Small intestine (tissue), 7 donors: Measurements from ENCODE around the gene IL31RA. TPM values are rescaled to one million over a fixed set of nuclear protein-coding genes. Genes with fewer than 3 reads are reported as not detected.

ENCODE experiments used
- DNase-seq, 2 donors: peaks; one replicate each; pipeline versions ENCODE4 v3.0.0 to v3.0.0-alpha.2; 2013
- FAIRE-seq: peaks from 2 replicates; lab custom pipeline; 2012; peaks lifted over from hg19 to GRCh38; lab: Jason Lieb, UNC
- H3K27ac ChIP-seq, 3 donors: one replicate each; pipeline ENCODE4 v1.5.1; 2013; ENCODE audit warnings: low read length in 2 of 3, mild to moderate bottlenecking in 2 of 3, control low read depth in 1 of 3, inconsistent platforms in 1 of 3, low read depth in 1 of 3, moderate library complexity in 1 of 3
- H3K27me3 ChIP-seq, 3 donors: one replicate each; pipeline ENCODE4 v1.6.1; 2013; ENCODE audit warnings: low read length in 3 of 3, inconsistent platforms in 1 of 3; ENCODE audit not compliant: control insufficient read depth in 3 of 3, insufficient read depth in 3 of 3
- H3K36me3 ChIP-seq, 3 donors: one replicate each; pipeline ENCODE4 v1.6.1; 2013; ENCODE audit warnings: low read length in 3 of 3, inconsistent platforms in 1 of 3, low read depth in 1 of 3, mild to moderate bottlenecking in 1 of 3, moderate library complexity in 1 of 3; ENCODE audit not compliant: control insufficient read depth in 3 of 3, insufficient read depth in 2 of 3
- H3K4me1 ChIP-seq, 3 donors: one replicate each; pipeline ENCODE4 v1.6.1; 2013; ENCODE audit warnings: low read length in 2 of 3, inconsistent platforms in 1 of 3, low read depth in 1 of 3, mild to moderate bottlenecking in 1 of 3, moderate library complexity in 1 of 3; ENCODE audit not compliant: control insufficient read depth in 3 of 3, insufficient read depth in 2 of 3
- H3K4me3 ChIP-seq, 3 donors: one replicate each; pipeline ENCODE4 v1.5.1; 2013; ENCODE audit warnings: low read length in 3 of 3, control low read depth in 1 of 3, inconsistent platforms in 1 of 3, low read depth in 1 of 3, mild to moderate bottlenecking in 1 of 3, moderate library complexity in 1 of 3
- H3K9me3 ChIP-seq, 2 donors: one replicate each; pipeline ENCODE4 v1.6.1; 2013; ENCODE audit warnings: low read depth in 1 of 2, low read length in 1 of 2; ENCODE audit not compliant: control insufficient read depth in 2 of 2, insufficient read depth in 1 of 2
- WGBS, 3 donors: extraction: QIAGEN DNeasy Blood & Tissue Kit; methylation state at CpG; one replicate each; pipeline ENCODE4 v1.1.7; 2013; 5-methylcytosine and 5-hydroxymethylcytosine counted together
- polyA plus RNA-seq, 4 donors: library from polyadenylated mRNA; stranded (reverse) in 3 of 4; unstranded in 1 of 4; fragments of 200-250 nt in 3 of 4; fragments of 120-200 nt in 1 of 4; gene quantifications; one replicate each; pipeline versions ENCODE4 v1.2.1 to v1.2.3, GENCODE V29; 2013
- donor health status: healthy with polysubstance abuse.
- donor health status: control.
- donor health status: control.
- donor health status: Bipolar disorder and iron deficiency.
- donor health status: healthy.

IL31RA gene
- polyA plus RNA-seq, 4 donors, result 0.04 TPM; not detected in 2

DNA sequence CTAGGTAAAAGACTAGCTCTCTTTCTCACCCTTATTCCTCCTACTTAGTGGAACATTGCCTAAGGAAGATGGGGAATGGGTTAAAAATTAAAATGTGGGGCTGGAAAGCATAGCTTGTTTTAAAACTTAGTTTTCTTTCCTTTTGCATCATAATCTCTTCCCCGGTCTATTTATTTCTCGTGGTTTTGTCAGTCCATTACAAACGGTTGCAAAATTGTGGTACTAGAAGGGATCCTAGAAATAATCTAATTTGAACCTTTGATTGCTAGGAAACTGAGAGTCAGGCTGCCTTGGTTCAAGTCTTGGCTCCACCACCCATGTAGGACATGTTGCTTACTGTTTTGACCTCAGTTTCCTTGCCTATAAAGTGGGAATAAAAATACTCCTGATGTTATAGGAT lies 1.3 kb downstream of the IL31RA start:
- Histone ChIP-seq H3K36me3 (no peaks in the 10 kb centered on the region), H3K9me3 (no peaks in the 10 kb centered on the region), H3K4me3 (no peak overlapping the region), H3K4me1 (no peaks in the 10 kb centered on the region), H3K27ac (no peak overlapping the region), H3K27me3 (peaks cover 0 to 4% (median 0%) of the 10 kb centered on the region in 3 donors)
- DNase-seq, result no peak
- FAIRE-seq, result no peak
- 54 to 69% (median 61%) methylated on average over 3 of the region's 3 CpGs for WGBS, 3 donors

DNA sequence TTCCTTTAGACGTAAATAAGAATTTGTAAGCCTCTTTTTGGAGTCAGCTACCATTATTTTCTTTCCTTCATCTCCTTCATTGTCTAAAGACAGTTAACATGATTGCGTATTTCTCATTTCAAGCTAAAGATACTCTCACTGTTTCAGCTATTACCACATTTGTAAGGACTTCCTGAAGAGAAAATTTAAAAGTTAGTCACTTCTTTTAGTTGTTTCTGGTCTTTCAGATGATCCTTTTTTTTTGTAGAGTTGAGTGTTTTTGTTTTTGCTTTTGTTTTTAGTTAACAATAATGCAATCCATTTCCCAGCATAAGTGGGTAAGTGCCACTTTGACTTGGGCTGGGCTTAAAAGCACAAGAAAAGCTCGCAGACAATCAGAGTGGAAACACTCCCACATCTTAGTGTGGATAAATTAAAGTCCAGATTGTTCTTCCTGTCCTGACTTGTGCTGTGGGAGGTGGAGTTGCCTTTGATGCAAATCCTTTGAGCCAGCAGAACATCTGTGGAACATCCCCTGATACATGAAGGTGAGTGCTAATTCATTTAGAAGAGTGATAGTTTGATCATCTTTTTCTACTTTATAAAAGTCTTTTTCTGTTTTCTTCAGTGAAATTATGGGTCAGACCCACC lies 2.0 kb downstream of the IL31RA start:
- Histone ChIP-seq H3K36me3 (no peaks in the 10 kb centered on the region), H3K4me1 (no peaks in the 10 kb centered on the region), H3K27me3 (peaks cover 0 to 4% (median 0%) of the 10 kb centered on the region in 3 donors), H3K9me3 (no peaks in the 10 kb centered on the region), H3K4me3 (no peak overlapping the region), H3K27ac (no peak overlapping the region)
- no peak for FAIRE-seq
- 59 to 74% (median 70%) methylated on average over 3 of the region's 3 CpGs for WGBS, 3 donors
- no peak for DNase-seq

DNA sequence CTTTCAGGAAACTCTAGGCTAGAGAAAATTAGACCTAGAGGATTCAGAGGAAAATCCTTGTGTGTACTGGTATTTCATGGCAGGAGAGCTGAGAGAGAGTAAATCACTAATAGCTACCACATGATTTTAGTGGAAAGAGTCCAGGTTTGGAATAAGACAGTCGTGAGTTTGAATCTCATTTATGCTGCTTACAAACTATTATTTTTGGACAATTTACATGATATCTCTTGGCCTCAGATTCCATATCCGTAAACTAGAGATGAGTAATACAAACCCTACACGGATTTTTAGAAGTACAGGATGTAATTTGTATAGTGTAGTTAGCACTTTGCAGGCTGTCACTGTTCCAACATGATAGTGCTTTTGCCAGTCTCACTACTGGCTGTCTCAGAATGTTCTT lies 2.7 kb downstream of the IL31RA start:
- WGBS, 3 donors, result 55 to 69% (median 58%) methylated on average over 3 of the region's 3 CpGs
- Histone ChIP-seq H3K4me1 (no peaks in the 10 kb centered on the region), H3K27me3 (peaks cover 0 to under 1% (median 0%) of the 10 kb centered on the region in 3 donors), H3K9me3 (no peaks in the 10 kb centered on the region), H3K27ac (no peak overlapping the region), H3K4me3 (no peak overlapping the region), H3K36me3 (no peaks in the 10 kb centered on the region)
- DNase-seq (no peak), FAIRE-seq (no peak)

DNA sequence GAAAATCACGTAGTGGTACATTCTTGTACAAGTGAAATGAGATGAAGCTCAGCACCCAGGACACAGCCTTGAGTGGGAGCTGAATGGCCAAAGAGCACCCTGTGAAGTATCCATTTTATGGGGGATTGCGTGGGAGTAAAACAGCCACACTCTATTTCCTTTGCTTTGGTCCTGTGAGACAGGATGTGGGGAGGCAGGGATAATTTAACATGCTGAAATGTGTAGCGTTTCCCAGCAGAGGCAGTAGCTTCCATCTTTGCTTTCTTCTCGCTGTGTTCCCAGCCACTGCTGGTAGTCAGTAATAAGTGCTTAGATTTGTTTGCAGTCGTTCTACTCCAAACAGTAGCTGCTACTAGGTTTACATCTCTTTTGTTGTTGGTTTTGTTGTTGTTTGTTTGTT lies 4.4 kb downstream of the IL31RA start:
- no peak for DNase-seq
- Histone ChIP-seq H3K27me3 (no peaks in the 10 kb centered on the region), H3K36me3 (no peaks in the 10 kb centered on the region), H3K9me3 (no peaks in the 10 kb centered on the region), H3K4me1 (no peaks in the 10 kb centered on the region), H3K27ac (no peak overlapping the region), H3K4me3 (no peak overlapping the region)
- FAIRE-seq, result no peak
- 49 to 71% (median 62%) methylated on average over 5 of the region's 5 CpGs for WGBS, 3 donors

DNA sequence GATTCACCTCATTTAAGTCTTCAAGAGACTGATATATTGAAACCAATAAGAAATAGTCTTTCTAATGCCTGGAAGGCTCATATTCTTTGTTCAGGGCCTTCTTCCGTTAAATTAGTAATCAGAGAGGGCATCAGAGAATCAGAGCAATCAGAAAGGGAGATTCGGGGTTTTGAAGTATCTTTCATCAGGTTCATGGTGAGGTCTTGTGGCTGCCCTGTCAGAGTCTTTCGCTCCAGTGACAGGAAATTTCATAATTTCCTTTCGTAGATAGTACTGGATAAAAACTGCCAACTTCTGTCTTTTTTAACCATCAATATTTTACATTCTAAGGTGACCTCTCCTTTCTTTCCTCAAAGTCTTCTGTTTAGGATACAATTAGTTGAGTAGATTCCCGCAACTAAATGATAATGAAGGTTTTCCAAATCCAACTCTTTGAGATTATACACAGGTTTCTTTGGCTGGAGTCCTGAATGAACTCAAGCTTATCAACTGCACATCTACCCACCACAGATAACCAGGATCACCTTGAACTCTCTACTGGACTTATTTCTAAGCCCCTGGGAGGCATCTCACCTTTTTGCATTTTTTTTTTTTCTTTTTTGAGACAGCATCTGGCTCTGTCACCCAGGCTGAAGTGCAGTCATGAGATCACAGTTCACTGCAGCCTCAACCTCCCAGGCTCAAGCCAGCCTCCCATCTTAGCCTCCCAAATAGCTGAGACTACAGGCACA lies 5.5 kb downstream of the IL31RA start:
- Histone ChIP-seq H3K4me3 (no peak overlapping the region), H3K4me1 (no peaks in the 10 kb centered on the region), H3K36me3 (no peaks in the 10 kb centered on the region), H3K27me3 (no peaks in the 10 kb centered on the region), H3K9me3 (peaks cover 0 to 2% of the 10 kb centered on the region in 2 donors), H3K27ac (no peak overlapping the region)
- DNase-seq (no peak), FAIRE-seq (no peak)
- 70 to 80% (median 78%) methylated on average over 5 of the region's 5 CpGs for WGBS, 3 donors

DNA sequence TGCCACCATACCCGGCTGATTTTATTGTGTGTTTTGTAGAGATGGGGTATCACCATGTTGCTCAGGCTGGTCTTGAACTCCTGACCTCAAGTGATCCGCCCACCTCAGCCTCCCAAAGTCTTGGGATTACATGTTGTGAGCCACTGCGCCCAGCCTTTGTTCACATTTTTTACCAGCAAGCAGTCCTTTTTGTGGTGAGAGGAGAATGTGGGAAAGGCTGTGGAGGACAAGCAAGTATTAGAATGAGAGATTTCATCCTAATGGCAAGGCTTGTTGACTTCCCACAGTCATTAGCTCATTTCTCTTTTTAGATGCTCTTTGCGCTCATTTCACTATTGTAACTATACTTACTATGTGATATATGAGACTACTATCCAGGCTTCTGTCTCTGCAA lies 6.1 kb downstream of the IL31RA start:
- Histone ChIP-seq H3K36me3 (no peaks in the 10 kb centered on the region), H3K4me3 (no peak overlapping the region), H3K9me3 (peaks cover 0 to 2% of the 10 kb centered on the region in 2 donors), H3K4me1 (no peaks in the 10 kb centered on the region), H3K27me3 (no peaks in the 10 kb centered on the region), H3K27ac (no peak overlapping the region)
- no peak for FAIRE-seq
- WGBS, 3 donors, result 81 to 90% (median 84%) methylated on average over 4 of the region's 4 CpGs
- DNase-seq, result no peak

DNA sequence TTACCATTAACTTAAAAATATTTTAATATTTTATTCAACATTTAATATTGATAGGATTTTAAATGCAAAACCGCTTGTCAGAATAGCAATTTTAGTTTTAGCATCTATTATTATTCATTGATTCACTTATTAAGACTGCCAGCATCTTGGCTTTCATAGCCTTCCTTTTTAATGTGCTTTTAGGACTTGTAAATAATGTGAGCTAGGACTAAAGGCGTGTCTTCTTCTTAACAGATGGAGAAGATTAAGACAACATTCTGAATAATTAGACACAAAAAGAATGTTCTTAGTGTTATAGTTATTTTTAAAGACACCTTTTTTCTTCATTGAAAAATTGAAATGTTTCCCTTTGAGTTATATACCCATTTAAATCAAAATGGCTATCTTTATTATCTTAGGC lies 6.9 kb downstream of the IL31RA start:
- H3K9me3 ChIP-seq, result peaks cover 0 to 2% of the 10 kb centered on the region in 2 donors
- H3K4me3 ChIP-seq, result no peak overlapping the region
- no peaks in the 10 kb centered on the region for H3K27me3 ChIP-seq
- no peaks in the 10 kb centered on the region for H3K4me1 ChIP-seq
- FAIRE-seq, result no peak
- no peak for DNase-seq
- H3K27ac ChIP-seq, result no peak overlapping the region
- WGBS, 3 donors, result 78 to 86% (median 82%) methylated on average over 2 of the region's 2 CpGs
- no peaks in the 10 kb centered on the region for H3K36me3 ChIP-seq

DNA sequence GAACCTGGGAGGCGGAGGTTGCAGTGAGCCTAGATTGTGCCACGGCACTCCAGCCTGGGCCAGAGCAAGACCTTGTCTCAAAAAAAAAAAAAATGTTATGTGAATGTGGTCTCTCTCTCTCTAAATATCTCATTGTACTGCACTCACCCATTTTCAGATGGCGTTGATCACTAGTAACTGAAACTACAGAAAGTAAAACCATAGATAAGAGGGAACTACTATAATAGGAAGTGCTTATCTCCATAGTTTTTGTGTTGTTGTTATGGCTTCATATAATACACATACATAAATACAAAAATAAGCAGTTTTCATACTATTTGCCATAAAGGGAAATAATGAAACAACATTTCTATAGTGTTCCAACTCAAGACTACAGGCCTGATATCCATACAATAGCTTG lies 9.1 kb downstream of the IL31RA start:
- Histone ChIP-seq H3K27me3 (no peaks in the 10 kb centered on the region), H3K4me3 (no peak overlapping the region), H3K9me3 (peaks cover 0 to 2% of the 10 kb centered on the region in 2 donors), H3K27ac (no peak overlapping the region), H3K4me1 (no peaks in the 10 kb centered on the region), H3K36me3 (no peaks in the 10 kb centered on the region)
- WGBS, 3 donors, result 42 to 88% (median 53%) methylated on average over 3 of the region's 3 CpGs
- FAIRE-seq (no peak), DNase-seq (no peak)
